Measurements from ENCODE around the gene HOMER1. TPM values are rescaled to one million over a fixed set of nuclear protein-coding genes. Genes with fewer than 3 reads are reported as not detected.
A peak's percentile ranks its signal among the peaks of the same experiment; 100 is the strongest.

Gene HOMER1
- total and polyA plus RNA-seq, 2 of the 13 experiments (the other 11 are each of a cell fraction or from before 2014, with no cell fraction given): 5.3 to 24.8 TPM

GRCh38 chr5:79514391-79515105, 614 bp upstream of the HOMER1 start (continued):
- TF ChIP-seq USF2 (IDR thresholded peaks at IDR 0.05; ENCODE audit: low read depth, low read length) (no peak), USF2 (CRISPR knock-in tag; IDR thresholded peaks at IDR 0.05; ENCODE audit: borderline replicate concordance) (peak; percentile 93; the same call in 1 of the 2 replicates), GABPA (IDR thresholded peaks at IDR 0.05; ENCODE audit: low read depth, low read length) (peak; percentile 51; the same call in 1 of the 2 replicates), GABPA (CRISPR knock-in tag; IDR thresholded peaks at IDR 0.05; ENCODE audit: low read depth) (peak; percentile 91), ZNF431 (CRISPR knock-in tag; IDR thresholded peaks at IDR 0.05; ENCODE audit: borderline replicate concordance, low read depth) (no peak), DNMT1 (CRISPR knock-in tag; IDR thresholded peaks at IDR 0.05) (no peak), NFE2 (CRISPR knock-in tag; IDR thresholded peaks at IDR 0.05) (no peak), HIVEP1 (CRISPR knock-in tag; IDR thresholded peaks at IDR 0.05) (0 out of 2 replicates have a peak, but pooled peaks have one; percentile 71), AHR (CRISPR knock-in tag; IDR thresholded peaks at IDR 0.05) (peak; percentile 88; the same call in 1 of the 2 replicates), ASH2L (IDR thresholded peaks at IDR 0.05; ENCODE audit: insufficient read length, low read depth, low read length) (no peak), ZFY (CRISPR knock-in tag; IDR thresholded peaks at IDR 0.05) (peak; percentile 38; the same call in 1 of the 2 replicates), GPBP1L1 (CRISPR knock-in tag; IDR thresholded peaks at IDR 0.05) (no peak), ZNF710 (CRISPR knock-in tag; IDR thresholded peaks at IDR 0.05; ENCODE audit: borderline replicate concordance) (peak; percentile 48; the same call in 1 of the 2 replicates), ARNTL (CRISPR knock-in tag; IDR thresholded peaks at IDR 0.05) (peak; percentile 80), SMYD3 (CRISPR knock-in tag; IDR thresholded peaks at IDR 0.05) (no peak), CEBPZ (IDR thresholded peaks at IDR 0.05; ENCODE audit: low read length) (no peak), ZNF780A (CRISPR knock-in tag; IDR thresholded peaks at IDR 0.05) (0 out of 2 replicates have a peak, but pooled peaks have one; percentile 17), ZNF558 (CRISPR knock-in tag; IDR thresholded peaks at IDR 0.05; ENCODE audit: borderline replicate concordance) (0 out of 2 replicates have a peak, but pooled peaks have one; percentile 68), RBM22 (optimal IDR thresholded peaks at IDR 0.05; ENCODE audit: low read length) (no peak), TEAD3 (CRISPR knock-in tag; optimal IDR thresholded peaks at IDR 0.05; ENCODE audit: borderline replicate concordance) (peak; percentile 50), ZNF616 (CRISPR knock-in tag; IDR thresholded peaks at IDR 0.05; ENCODE audit: low read depth) (no peak)
